ENCODE measurements around the gene HEXIM2.

Gene HEXIM2, protein sequence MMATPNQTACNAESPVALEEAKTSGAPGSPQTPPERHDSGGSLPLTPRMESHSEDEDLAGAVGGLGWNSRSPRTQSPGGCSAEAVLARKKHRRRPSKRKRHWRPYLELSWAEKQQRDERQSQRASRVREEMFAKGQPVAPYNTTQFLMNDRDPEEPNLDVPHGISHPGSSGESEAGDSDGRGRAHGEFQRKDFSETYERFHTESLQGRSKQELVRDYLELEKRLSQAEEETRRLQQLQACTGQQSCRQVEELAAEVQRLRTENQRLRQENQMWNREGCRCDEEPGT

DNA sequence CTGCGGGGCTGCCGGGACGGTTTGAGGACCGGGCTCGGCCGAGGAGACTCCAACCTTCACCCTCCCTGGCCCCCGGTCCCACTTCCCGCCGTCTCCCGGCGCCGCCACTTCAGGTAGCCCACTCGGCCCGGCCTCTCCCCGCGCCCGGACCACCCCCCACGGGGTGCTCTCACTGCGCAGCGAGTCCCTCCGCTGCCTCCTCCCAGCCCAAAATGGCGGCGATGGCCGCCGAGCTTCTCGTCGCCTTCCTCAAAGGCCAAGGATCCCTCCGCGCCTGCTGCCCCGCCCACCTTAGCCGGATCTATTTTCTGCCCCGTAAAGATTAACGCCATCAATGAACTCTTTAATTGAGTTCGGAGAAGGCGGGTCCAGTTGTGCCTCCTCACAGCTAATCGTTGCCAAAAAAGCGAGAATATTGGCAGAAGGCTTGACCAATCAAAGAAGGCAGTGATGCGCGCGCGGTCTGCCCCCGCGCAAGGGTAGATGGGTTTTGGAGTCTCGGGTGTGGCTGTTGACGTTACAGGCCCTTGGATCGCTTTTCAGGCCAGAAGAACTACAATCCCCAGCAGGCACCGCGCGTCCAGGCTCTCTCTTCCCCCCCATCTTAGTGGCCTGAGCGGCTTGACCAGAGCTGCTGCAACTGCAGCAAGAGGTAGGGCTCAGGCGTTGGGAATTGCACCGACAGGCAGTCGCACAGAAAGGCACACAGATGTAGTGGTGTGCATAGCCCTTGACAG lies at the start of gene HEXIM2:
Gene HEXIM2 (plus strand): TSS at position 588 of the 737 bp plus-strand sequence. CDS start 919 bp downstream, outside the sequence.
- H3K27me3 Mint-ChIP-seq (ENCODE audit: low read depth) = no peaks in the 10 kb centered on the region
- peaks cover 29% of the 10 kb centered on the region for H3K4me1 Mint-ChIP-seq (ENCODE audit: low read depth)
- H3K4me3 Mint-ChIP-seq = peak within 1 kb of the TSS; percentile 98
- H3K27ac Mint-ChIP-seq = peak within 1 kb of the TSS; percentile 97
- peak; percentile 99 for DNase-seq (ENCODE audit: low spot score)
- H3K9me3 Mint-ChIP-seq = no peaks in the 10 kb centered on the region
- H3K36me3 Mint-ChIP-seq (ENCODE audit: low read depth) = peaks cover 23% of the 10 kb centered on the region

DNA sequence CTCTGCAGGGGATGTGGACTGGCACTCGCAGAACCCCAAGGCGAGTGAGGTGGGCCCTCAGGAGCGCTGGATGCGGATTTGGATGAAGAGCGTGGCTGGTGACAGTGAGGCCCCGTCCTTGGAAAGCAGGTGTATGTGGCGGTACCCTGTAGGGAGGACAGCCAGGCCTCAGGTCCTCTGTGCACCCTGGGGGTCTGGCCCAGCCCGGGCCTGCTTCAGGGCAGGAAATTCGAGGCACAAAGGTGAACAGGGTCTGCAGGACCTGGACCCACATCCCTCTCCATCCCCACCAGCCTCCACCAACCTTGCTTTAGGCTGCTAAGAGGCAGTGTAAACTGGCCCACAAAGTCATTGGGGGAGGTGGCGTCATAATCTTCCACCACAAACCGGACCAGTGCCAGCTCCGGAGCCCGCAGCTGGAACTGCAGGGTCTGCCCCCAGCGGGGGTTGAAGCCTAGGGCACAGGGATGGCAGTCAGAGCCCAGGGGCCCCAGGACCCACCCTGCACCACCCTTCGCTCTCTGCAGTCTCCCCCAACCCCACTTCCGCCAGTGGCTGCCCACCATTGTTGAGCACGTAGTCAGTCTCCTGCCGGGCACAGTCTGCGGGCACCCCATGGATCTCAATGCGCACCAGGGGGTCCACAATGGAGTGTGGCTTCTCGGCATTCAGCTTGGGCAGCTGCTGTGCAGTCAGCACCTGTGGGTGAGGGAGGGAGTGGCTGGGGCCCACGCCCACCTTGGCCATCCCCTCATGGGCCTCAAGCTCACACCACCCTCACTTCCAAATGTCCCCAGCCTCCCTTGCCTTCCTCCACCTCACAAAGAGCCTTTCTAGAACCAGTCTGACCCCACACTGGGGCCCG lies 48.9 kb upstream of the HEXIM2 start:
- DNase-seq (ENCODE audit: low spot score) = no peak
- no peaks in the 10 kb centered on the region for H3K9me3 Mint-ChIP-seq
- H3K27ac Mint-ChIP-seq = no peak overlapping the region

DNA sequence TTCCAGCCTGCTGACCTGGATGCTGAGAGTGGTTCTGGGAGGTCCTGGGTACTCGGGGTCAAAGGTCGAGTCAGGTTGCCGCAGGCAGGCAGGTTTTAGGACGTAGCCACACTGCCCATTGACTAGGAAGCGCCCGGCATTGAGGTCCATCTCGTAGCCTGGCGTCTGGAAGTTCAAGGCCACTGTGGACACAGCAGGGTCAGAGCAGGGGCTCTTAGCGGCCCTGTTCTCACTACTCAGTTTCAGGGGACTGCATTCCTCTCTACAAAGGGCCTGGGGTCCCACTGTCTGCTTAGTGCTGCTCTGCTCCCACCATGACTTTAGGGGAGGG lies 48.3 kb upstream of the HEXIM2 start:
- Mint-ChIP-seq H3K27me3 (ENCODE audit: low read depth) (peaks cover under 1% of the 10 kb centered on the region), H3K9me3 (no peaks in the 10 kb centered on the region), H3K36me3 (ENCODE audit: low read depth) (peaks cover 6% of the 10 kb centered on the region), H3K27ac (no peak overlapping the region), H3K4me3 (no peak overlapping the region), H3K4me1 (ENCODE audit: low read depth) (no peaks in the 10 kb centered on the region)
- DNase-seq (ENCODE audit: low spot score) = no peak

More for the DNA sequence above, 48.9 kb upstream of the HEXIM2 start:
- Mint-ChIP-seq H3K4me1 (ENCODE audit: low read depth) (no peaks in the 10 kb centered on the region), H3K36me3 (ENCODE audit: low read depth) (peaks cover 10% of the 10 kb centered on the region), H3K4me3 (no peak overlapping the region), H3K27me3 (ENCODE audit: low read depth) (no peaks in the 10 kb centered on the region)

DNA sequence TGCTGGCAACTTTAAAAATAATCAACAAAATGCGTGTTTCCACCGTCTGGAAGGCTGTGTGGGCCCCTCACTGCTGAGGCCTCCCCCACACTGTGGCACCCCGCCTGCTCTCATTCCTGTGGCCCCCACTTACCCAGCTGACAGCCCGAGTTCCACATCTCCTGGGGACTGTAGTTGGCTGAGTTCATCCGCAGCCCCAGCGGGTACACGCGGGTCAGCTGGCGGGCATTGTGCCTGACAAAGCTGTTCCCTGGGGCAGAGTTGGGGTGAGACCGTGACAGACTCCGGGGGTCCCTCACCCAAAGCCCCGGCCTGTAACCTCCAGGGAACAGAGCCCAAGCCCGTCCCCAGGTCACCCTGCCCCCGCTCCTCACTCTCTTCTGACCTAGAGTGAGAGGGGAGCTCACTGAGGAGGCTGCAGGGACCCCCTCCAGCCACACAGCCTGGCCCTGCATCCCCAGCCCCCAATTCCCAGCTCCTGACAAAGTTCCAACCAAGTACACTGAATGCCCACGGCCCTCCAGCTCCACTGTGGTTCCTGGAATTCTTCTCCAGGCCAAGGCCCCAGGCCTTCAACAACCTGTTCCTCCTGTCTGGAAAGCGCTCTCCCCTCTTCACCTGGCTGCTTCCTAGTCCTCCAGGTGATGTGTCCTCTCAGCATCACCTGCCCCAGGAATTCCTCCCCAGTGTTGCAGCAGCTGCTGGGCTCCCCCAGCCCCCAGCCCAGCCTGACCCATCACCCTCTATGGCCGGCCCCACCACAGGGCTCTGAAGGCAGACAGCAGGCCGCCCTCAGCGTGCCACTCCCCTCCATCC lies 47.4 kb upstream of the HEXIM2 start:
- Mint-ChIP-seq H3K36me3 (ENCODE audit: low read depth) (no peaks in the 10 kb centered on the region), H3K27me3 (ENCODE audit: low read depth) (peaks cover 2% of the 10 kb centered on the region), H3K27ac (no peak overlapping the region), H3K4me1 (ENCODE audit: low read depth) (no peaks in the 10 kb centered on the region), H3K4me3 (no peak overlapping the region), H3K9me3 (no peaks in the 10 kb centered on the region)
- no peak for DNase-seq (ENCODE audit: low spot score)

DNA sequence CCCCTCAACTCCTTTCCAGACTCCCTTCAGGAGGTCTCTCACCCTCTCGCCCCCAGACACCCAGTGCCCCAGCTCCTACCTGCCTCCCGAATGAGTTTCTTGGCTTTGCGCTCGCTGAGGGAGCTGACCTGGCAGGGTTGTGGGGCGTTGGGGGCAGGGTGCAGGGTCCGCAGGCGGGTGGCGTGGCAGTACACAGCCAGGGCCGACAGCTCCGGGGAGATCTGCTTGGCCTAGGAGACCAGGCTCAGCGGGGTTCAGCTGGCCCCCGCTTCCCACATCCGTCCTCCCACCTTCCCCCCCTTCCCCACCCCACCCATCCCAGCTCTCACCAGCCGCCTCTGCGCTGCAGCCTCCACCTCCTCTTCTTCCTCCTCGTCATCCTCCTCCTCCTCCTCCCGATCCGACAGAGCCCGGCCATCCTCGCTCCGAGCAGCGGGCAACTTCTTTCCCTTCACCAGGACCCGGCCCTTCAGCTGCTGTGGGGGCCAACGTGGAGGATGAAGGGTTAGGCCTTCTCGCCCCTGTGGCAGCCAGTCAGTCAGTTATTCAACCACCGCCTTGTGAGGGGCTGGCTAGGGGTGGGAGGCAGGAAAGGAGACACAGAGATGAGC lies 46.6 kb upstream of the HEXIM2 start:
- no peak for DNase-seq (ENCODE audit: low spot score)
- no peaks in the 10 kb centered on the region for H3K36me3 Mint-ChIP-seq (ENCODE audit: low read depth)
- H3K4me3 Mint-ChIP-seq = no peak overlapping the region
- H3K4me1 Mint-ChIP-seq (ENCODE audit: low read depth) = no peaks in the 10 kb centered on the region
- H3K27ac Mint-ChIP-seq = no peak overlapping the region
- no peaks in the 10 kb centered on the region for H3K9me3 Mint-ChIP-seq
- H3K27me3 Mint-ChIP-seq (ENCODE audit: low read depth) = peaks cover 2% of the 10 kb centered on the region

DNA sequence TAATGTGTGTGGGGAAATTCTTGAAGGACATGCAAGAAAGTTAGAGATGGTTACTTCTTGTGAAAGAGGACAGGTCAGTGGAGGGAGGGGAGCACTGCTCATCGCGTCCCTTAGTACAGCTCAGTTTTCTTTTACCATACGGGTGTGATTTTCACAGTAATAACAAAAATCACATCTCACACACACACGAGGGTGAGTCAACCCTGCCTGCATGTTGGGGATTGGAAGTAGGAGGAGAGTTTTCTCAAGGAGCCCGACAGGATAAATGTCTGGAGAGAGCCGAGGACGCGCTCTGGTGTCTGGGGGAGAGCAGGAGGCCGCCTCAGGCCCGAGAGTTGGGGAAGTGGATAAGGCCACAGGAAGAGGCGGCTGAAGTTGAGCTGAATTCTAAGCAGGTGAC lies 45.8 kb upstream of the HEXIM2 start:
- no peak overlapping the region for H3K4me3 Mint-ChIP-seq
- no peaks in the 10 kb centered on the region for H3K36me3 Mint-ChIP-seq (ENCODE audit: low read depth)
- H3K27ac Mint-ChIP-seq = no peak overlapping the region
- no peaks in the 10 kb centered on the region for H3K9me3 Mint-ChIP-seq
- DNase-seq (ENCODE audit: low spot score) = no peak
- peaks cover 2% of the 10 kb centered on the region for H3K27me3 Mint-ChIP-seq (ENCODE audit: low read depth)
- no peaks in the 10 kb centered on the region for H3K4me1 Mint-ChIP-seq (ENCODE audit: low read depth)

DNA sequence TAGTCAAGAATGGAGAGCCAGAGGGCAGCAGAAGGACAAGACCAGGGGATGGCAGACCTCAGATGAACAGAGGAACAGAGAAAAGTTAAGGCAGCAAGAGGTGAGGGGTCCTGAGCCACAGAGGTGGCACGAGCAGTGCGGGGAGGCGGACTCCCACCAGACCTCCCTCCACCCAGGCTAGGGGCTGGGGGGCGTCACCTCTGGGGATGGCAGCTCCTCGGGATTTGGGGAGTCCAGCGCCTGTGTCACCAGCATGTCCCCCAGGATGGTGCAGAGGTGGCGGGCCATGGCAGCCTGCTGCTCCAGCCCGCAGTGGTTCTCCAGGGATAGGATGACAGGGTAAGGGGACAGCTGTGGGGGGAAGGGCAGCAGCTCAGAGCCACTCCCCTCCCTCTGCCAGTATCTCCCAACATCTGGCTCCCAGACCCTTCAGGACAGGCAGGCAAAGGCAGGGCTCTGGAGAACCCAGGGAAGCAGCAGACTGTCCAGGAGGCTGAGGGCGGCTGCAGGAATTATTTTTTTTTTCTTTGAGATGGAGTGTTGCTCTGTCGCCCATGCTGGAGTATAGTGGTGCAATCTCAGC lies 45.1 kb upstream of the HEXIM2 start:
- H3K27ac Mint-ChIP-seq = no peak overlapping the region
- H3K36me3 Mint-ChIP-seq (ENCODE audit: low read depth) = no peaks in the 10 kb centered on the region
- H3K9me3 Mint-ChIP-seq = no peaks in the 10 kb centered on the region
- DNase-seq (ENCODE audit: low spot score) = no peak
- H3K4me1 Mint-ChIP-seq (ENCODE audit: low read depth) = no peaks in the 10 kb centered on the region
- H3K27me3 Mint-ChIP-seq (ENCODE audit: low read depth) = peaks cover 4% of the 10 kb centered on the region
- no peak overlapping the region for H3K4me3 Mint-ChIP-seq

GRCh38 chr17:45117334-45117733 lies 44.3 kb upstream of the HEXIM2 start:
- DNase-seq (ENCODE audit: low spot score) = no peak
- Mint-ChIP-seq H3K9me3 (no peaks in the 10 kb centered on the region), H3K27ac (no peak overlapping the region), H3K27me3 (ENCODE audit: low read depth) (peaks cover 9% of the 10 kb centered on the region), H3K4me3 (no peak overlapping the region), H3K36me3 (ENCODE audit: low read depth) (no peaks in the 10 kb centered on the region), H3K4me1 (ENCODE audit: low read depth) (no peaks in the 10 kb centered on the region)

- Mint-ChIP-seq H3K4me3 (no peak overlapping the region), H3K27me3 (ENCODE audit: low read depth) (peaks cover 9% of the 10 kb centered on the region), H3K9me3 (no peaks in the 10 kb centered on the region), H3K4me1 (ENCODE audit: low read depth) (no peaks in the 10 kb centered on the region), H3K36me3 (ENCODE audit: low read depth) (no peaks in the 10 kb centered on the region), H3K27ac (no peak overlapping the region)
- DNase-seq (ENCODE audit: low spot score) = no peak
Measured at GRCh38 chr17:45117848-45118646, 43.6 kb upstream of the HEXIM2 start.

DNA sequence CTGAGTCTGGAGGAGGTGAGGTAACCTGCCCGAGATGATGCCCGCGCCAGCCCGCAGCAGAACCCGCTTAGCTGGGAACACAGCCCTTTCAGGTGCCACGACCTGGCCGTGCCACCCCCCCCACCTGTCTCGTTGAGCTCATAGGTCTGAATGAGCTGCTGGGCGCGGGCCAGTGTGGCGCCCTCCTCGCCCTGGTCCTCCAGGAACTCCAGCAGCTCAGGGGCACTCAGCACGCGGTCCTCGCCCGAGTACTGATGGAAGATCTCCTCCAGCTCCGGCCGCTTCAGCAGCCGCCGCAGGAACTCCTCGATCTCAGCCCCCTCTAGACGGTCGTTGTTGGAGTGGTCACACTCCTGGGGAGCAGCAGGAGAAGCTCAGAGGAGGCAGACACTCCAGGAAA lies 43.0 kb upstream of the HEXIM2 start:
- no peaks in the 10 kb centered on the region for H3K36me3 Mint-ChIP-seq (ENCODE audit: low read depth)
- H3K4me3 Mint-ChIP-seq = no peak overlapping the region
- H3K9me3 Mint-ChIP-seq = no peaks in the 10 kb centered on the region
- no peak for DNase-seq (ENCODE audit: low spot score)
- H3K27me3 Mint-ChIP-seq (ENCODE audit: low read depth) = peaks cover 9% of the 10 kb centered on the region
- no peak overlapping the region for H3K27ac Mint-ChIP-seq
- H3K4me1 Mint-ChIP-seq (ENCODE audit: low read depth) = no peaks in the 10 kb centered on the region

- Mint-ChIP-seq H3K4me1 (ENCODE audit: low read depth) (no peaks in the 10 kb centered on the region), H3K9me3 (no peaks in the 10 kb centered on the region), H3K27me3 (ENCODE audit: low read depth) (peaks cover 9% of the 10 kb centered on the region), H3K4me3 (no peak overlapping the region), H3K27ac (no peak overlapping the region), H3K36me3 (ENCODE audit: low read depth) (no peaks in the 10 kb centered on the region)
- DNase-seq (ENCODE audit: low spot score) = no peak
Measured at GRCh38 chr17:45119964-45120363, 41.7 kb upstream of the HEXIM2 start.

DNA sequence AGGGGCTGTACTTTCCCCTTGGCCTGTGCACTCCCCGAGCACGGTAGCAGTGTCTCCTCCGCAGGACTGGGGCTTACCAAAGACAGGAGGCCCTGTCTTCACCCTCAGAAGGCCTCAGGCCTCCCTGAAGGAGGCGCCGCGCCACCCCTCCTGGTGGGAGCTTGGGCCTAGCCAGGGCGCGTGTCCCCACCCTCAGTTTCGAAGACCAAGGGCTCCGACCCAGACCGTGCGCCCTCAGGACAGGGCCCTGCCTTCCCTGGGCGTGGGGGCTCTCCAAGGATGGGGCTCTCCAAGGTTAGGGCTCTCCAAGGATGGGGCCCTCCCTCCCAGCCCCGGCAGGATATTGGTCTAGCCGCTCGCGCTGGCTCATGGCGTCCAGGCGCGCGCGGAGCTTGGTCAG lies 41.1 kb upstream of the HEXIM2 start:
- no peaks in the 10 kb centered on the region for H3K9me3 Mint-ChIP-seq
- no peaks in the 10 kb centered on the region for H3K4me1 Mint-ChIP-seq (ENCODE audit: low read depth)
- no peak overlapping the region for H3K27ac Mint-ChIP-seq
- H3K4me3 Mint-ChIP-seq = no peak overlapping the region
- peaks cover 9% of the 10 kb centered on the region for H3K27me3 Mint-ChIP-seq (ENCODE audit: low read depth)
- DNase-seq (ENCODE audit: low spot score) = no peak
- H3K36me3 Mint-ChIP-seq (ENCODE audit: low read depth) = no peaks in the 10 kb centered on the region
